ENCODE data around the gene PAX6.

- TF ChIP-seq TEAD4 (CRISPR knock-in tag; IDR thresholded peaks at IDR 0.05) (no peak), CTCF (IDR thresholded peaks at IDR 0.05) (no peak), MAX (CRISPR knock-in tag; IDR thresholded peaks at IDR 0.05) (no peak), ZNF232 (CRISPR knock-in tag; IDR thresholded peaks at IDR 0.05) (no peak), ZBTB21 (CRISPR knock-in tag; IDR thresholded peaks at IDR 0.05; ENCODE audit: borderline replicate concordance) (no peak), ZNF317 (CRISPR knock-in tag; IDR thresholded peaks at IDR 0.05; ENCODE audit: borderline replicate concordance, low read depth) (no peak), KAT7 (CRISPR knock-in tag; IDR thresholded peaks at IDR 0.05; ENCODE audit: borderline replicate concordance) (no peak), FOXJ3 (CRISPR knock-in tag; IDR thresholded peaks at IDR 0.05; ENCODE audit: borderline replicate concordance) (no peak), E2F4 (CRISPR knock-in tag; IDR thresholded peaks at IDR 0.05; ENCODE audit: borderline replicate concordance, low read depth) (no peak), IRF1 (CRISPR knock-in tag; IDR thresholded peaks at IDR 0.05) (no peak), CREB1 (CRISPR knock-in tag; IDR thresholded peaks at IDR 0.05) (no peak), TEAD1 (CRISPR knock-in tag; IDR thresholded peaks at IDR 0.05) (no peak)
Observed at GRCh38 chr11:31764261-31764660, 46.9 kb downstream of the PAX6 start.

All from WTC11 (cell line).